ENCODE results near the gene MRTO4. TPM values are rescaled to one million over a fixed set of nuclear protein-coding genes. Genes with fewer than 3 reads are reported as not detected.

Gene MRTO4
- polyA plus RNA-seq, 1 of the 3 experiments (the other 2 are of a cell fraction), result 48.4 TPM

DNA sequence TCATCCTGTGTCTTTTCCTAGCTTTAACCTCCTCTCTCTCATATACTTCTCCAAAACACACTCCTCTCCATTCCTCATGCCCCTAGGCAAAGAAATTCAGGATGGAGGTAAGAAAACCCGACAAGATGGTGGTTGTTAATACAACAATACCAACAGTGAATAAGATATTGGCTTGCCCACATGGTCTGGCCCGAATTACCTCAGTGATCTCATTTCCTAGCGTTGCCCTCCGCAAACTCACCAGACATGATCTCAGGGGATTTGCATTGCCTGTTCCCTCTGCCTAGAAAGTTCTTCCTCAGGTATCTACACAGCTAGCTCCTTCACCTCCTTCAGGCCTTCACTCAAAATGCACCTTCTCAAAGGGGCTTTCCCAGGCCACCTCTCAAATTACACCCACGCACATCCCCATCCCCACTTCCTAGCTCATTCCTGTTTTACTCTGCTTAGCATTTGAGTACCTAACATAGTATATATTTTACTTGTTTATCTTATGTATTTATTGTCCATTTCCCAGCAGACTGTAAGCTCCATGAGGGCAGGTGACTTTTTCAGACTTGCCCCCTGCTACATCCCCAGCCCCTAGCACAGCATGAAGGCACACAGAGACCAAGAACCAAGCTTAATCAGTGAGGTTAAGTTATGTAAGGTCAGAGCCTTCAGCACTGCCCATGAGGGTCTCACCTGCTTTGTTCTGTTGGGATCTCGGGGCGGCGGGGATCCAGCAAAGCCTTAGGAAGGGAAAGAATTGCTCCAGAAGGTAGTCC is 31.3 kb upstream of the MRTO4 start:
- Histone ChIP-seq H3K4me3 (ENCODE audit: low read depth in 2 of 2, low read length in 1 of 2) (no peak overlapping the region), H3K9me3 (no peaks in the 10 kb centered on the region), H3K9ac (no peak overlapping the region), H2AFZ (ENCODE audit: low read depth) (no peak overlapping the region), H4K20me1 (ENCODE audit: insufficient read depth) (no peaks in the 10 kb centered on the region), H3K4me2 (no peak overlapping the region), H3K79me2 (ENCODE audit: insufficient read depth) (peaks cover 24% of the 10 kb centered on the region), H3K9me2 (no peaks in the 10 kb centered on the region), H3K27ac (ENCODE audit: low read depth in 2 of 2, low read length in 1 of 2) (peak overlapping the region in 1 of 2 experiments; percentile 26; a peak in 2 of 4 replicates), H3K27me3 (ENCODE audit: insufficient read depth) (no peaks in the 10 kb centered on the region), H3K36me3 (replicated peaks in 1 of 2; ENCODE audit: control insufficient read depth in 1 of 2, insufficient read depth in 2 of 2, low read length in 1 of 2) (peaks cover 58 to 68% of the 10 kb centered on the region in 2 experiments), H3K4me1 (ENCODE audit: control insufficient read depth in 1 of 2, insufficient read depth in 2 of 2, low read depth in 1 of 2, low read length in 1 of 2) (no peaks in the 10 kb centered on the region), H3F3A (replicated peaks; ENCODE audit: insufficient read depth) (peaks cover 17% of the 10 kb centered on the region)
- WGBS (ENCODE audit: low lambda C conversion rate), result 96% methylated on average over 8 of the region's 8 CpGs
- POLR2A ChIA-PET, result no interaction called here
- CTCF ChIA-PET, result interaction anchor here (2.0 kb wide), 1 partner anchor 21 kb away, joined by 8 read pairs; no protein-coding TSS in a partner anchor
- DNase-seq, result no peak
- no peak for TF ChIP-seq RAD21 (IDR thresholded peaks at IDR 0.05; ENCODE audit: low read length)
- no peak for TF ChIP-seq RFX5 (IDR thresholded peaks at IDR 0.05; ENCODE audit: low read length)
- no peak for TF ChIP-seq FOXJ3 (CRISPR knock-in tag; IDR thresholded peaks at IDR 0.05)
- TF ChIP-seq, protein P1, sequence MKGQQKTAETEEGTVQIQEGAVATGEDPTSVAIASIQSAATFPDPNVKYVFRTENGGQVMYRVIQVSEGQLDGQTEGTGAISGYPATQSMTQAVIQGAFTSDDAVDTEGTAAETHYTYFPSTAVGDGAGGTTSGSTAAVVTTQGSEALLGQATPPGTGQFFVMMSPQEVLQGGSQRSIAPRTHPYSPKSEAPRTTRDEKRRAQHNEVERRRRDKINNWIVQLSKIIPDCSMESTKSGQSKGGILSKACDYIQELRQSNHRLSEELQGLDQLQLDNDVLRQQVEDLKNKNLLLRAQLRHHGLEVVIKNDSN (IDR thresholded peaks at IDR 0.05; ENCODE audit: borderline replicate concordance, low read depth), result no peak
- TF ChIP-seq, protein P2, sequence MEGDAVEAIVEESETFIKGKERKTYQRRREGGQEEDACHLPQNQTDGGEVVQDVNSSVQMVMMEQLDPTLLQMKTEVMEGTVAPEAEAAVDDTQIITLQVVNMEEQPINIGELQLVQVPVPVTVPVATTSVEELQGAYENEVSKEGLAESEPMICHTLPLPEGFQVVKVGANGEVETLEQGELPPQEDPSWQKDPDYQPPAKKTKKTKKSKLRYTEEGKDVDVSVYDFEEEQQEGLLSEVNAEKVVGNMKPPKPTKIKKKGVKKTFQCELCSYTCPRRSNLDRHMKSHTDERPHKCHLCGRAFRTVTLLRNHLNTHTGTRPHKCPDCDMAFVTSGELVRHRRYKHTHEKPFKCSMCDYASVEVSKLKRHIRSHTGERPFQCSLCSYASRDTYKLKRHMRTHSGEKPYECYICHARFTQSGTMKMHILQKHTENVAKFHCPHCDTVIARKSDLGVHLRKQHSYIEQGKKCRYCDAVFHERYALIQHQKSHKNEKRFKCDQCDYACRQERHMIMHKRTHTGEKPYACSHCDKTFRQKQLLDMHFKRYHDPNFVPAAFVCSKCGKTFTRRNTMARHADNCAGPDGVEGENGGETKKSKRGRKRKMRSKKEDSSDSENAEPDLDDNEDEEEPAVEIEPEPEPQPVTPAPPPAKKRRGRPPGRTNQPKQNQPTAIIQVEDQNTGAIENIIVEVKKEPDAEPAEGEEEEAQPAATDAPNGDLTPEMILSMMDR (IDR thresholded peaks at IDR 0.05), result no peak
- TF ChIP-seq, protein P3, sequence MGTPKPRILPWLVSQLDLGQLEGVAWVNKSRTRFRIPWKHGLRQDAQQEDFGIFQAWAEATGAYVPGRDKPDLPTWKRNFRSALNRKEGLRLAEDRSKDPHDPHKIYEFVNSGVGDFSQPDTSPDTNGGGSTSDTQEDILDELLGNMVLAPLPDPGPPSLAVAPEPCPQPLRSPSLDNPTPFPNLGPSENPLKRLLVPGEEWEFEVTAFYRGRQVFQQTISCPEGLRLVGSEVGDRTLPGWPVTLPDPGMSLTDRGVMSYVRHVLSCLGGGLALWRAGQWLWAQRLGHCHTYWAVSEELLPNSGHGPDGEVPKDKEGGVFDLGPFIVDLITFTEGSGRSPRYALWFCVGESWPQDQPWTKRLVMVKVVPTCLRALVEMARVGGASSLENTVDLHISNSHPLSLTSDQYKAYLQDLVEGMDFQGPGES (IDR thresholded peaks at IDR 0.05; ENCODE audit: low read depth, low read length), result no peak
- TF ChIP-seq RXRA (IDR thresholded peaks at IDR 0.05; ENCODE audit: borderline replicate concordance, low read depth), result no peak
- TF ChIP-seq CHD2 (IDR thresholded peaks at IDR 0.05; ENCODE audit: low read length, partially characterized antibody), result no peak
- TF ChIP-seq, protein P4, sequence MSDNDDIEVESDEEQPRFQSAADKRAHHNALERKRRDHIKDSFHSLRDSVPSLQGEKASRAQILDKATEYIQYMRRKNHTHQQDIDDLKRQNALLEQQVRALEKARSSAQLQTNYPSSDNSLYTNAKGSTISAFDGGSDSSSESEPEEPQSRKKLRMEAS (IDR thresholded peaks at IDR 0.05; ENCODE audit: low read depth), result no peak
- no peak for TF ChIP-seq SIN3A (IDR thresholded peaks at IDR 0.05; ENCODE audit: borderline replicate concordance, low read depth, low read length)
- TF ChIP-seq NRF1 (IDR thresholded peaks at IDR 0.05; ENCODE audit: low read depth, low read length), result no peak
- no peak for TF ChIP-seq EZH2phosphoT487 (IDR thresholded peaks at IDR 0.05; ENCODE audit: borderline replicate concordance, low read depth)
- TF ChIP-seq NFIC (IDR thresholded peaks at IDR 0.05; ENCODE audit: borderline replicate concordance), result no peak
- no peak for TF ChIP-seq FOSL2 (IDR thresholded peaks at IDR 0.05; ENCODE audit: borderline replicate concordance, low read depth)
- TF ChIP-seq TCF12 (IDR thresholded peaks at IDR 0.05), result no peak

Measured in SK-N-SH (cell line).